ENCODE data around the gene ZNF618. TPM values are rescaled to one million over a fixed set of nuclear protein-coding genes. Genes with fewer than 3 reads are reported as not detected.
"Not testable (repeated sequence)": the region's sequence is repeated elsewhere in the genome, so short reads cannot be mapped to it uniquely, and the experiment has no call there.

The ZNF618 gene
- polyA plus RNA-seq, 4 donors, result 0.22 to 5.5 (median 1.9) TPM

GRCh38 chr9:113995401-113995800, 119.3 kb downstream of the ZNF618 start:
- H3K4me3 ChIP-seq (ENCODE audit: low read depth in 1 of 3, low read length in 3 of 3), result no peak overlapping the region
- DNase-seq (no peak), FAIRE-seq (no peak)
- peaks cover 0 to 51% (median 0%) of the 10 kb centered on the region in 3 donors for H3K36me3 ChIP-seq (ENCODE audit: control insufficient read depth in 3 of 3, insufficient read depth in 2 of 3, low read depth in 1 of 3, low read length in 3 of 3)
- no peaks in the 10 kb centered on the region for H3K27me3 ChIP-seq (ENCODE audit: control insufficient read depth in 3 of 3, insufficient read depth in 3 of 3, low read length in 3 of 3)
- no peaks in the 10 kb centered on the region for H3K4me1 ChIP-seq (ENCODE audit: control insufficient read depth in 3 of 3, insufficient read depth in 2 of 3, low read depth in 1 of 3, low read length in 2 of 3)
- H3K9me3 ChIP-seq (ENCODE audit: control insufficient read depth in 2 of 2, insufficient read depth in 1 of 2, low read depth in 1 of 2, low read length in 1 of 2), result no peaks in the 10 kb centered on the region
- 67 to 78% (median 78%) methylated on average over 4 of the region's 4 CpGs for WGBS, 3 donors
- no peak overlapping the region for H3K27ac ChIP-seq (ENCODE audit: low read depth in 1 of 3, low read length in 2 of 3)

- Histone ChIP-seq H3K27ac (ENCODE audit: low read depth in 1 of 3, low read length in 2 of 3) (no peak overlapping the region), H3K27me3 (ENCODE audit: control insufficient read depth in 3 of 3, insufficient read depth in 3 of 3, low read length in 3 of 3) (no peaks in the 10 kb centered on the region), H3K4me1 (ENCODE audit: control insufficient read depth in 3 of 3, insufficient read depth in 2 of 3, low read depth in 1 of 3, low read length in 2 of 3) (no peaks in the 10 kb centered on the region), H3K36me3 (ENCODE audit: control insufficient read depth in 3 of 3, insufficient read depth in 2 of 3, low read depth in 1 of 3, low read length in 3 of 3) (peaks cover 0 to 48% (median 0%) of the 10 kb centered on the region in 3 donors), H3K9me3 (ENCODE audit: control insufficient read depth in 2 of 2, insufficient read depth in 1 of 2, low read depth in 1 of 2, low read length in 1 of 2) (no peaks in the 10 kb centered on the region), H3K4me3 (ENCODE audit: low read depth in 1 of 3, low read length in 3 of 3) (no peak overlapping the region)
- WGBS, 3 donors, result 65 to 88% (median 78%) methylated on average over 3 of the region's 3 CpGs
- FAIRE-seq (no peak), DNase-seq (no peak)
These were observed 119.9 kb downstream of the ZNF618 start for GRCh38 chr9:113995963-113996362.

GRCh38 chr9:113996531-113997001, 120.5 kb downstream of the ZNF618 start:
- WGBS, 3 donors, result 92 to 94% (median 92%) methylated on average over 6 of the region's 6 CpGs
- no peaks in the 10 kb centered on the region for H3K9me3 ChIP-seq (ENCODE audit: control insufficient read depth in 2 of 2, insufficient read depth in 1 of 2, low read depth in 1 of 2, low read length in 1 of 2)
- no peak for DNase-seq
- no peaks in the 10 kb centered on the region for H3K27me3 ChIP-seq (ENCODE audit: control insufficient read depth in 3 of 3, insufficient read depth in 3 of 3, low read length in 3 of 3)
- peaks cover 0 to 50% (median 0%) of the 10 kb centered on the region in 3 donors for H3K36me3 ChIP-seq (ENCODE audit: control insufficient read depth in 3 of 3, insufficient read depth in 2 of 3, low read depth in 1 of 3, low read length in 3 of 3)
- H3K27ac ChIP-seq (ENCODE audit: low read depth in 1 of 3, low read length in 2 of 3), result no peak overlapping the region
- no peaks in the 10 kb centered on the region for H3K4me1 ChIP-seq (ENCODE audit: control insufficient read depth in 3 of 3, insufficient read depth in 2 of 3, low read depth in 1 of 3, low read length in 2 of 3)
- FAIRE-seq, result no peak
- no peak overlapping the region for H3K4me3 ChIP-seq (ENCODE audit: low read depth in 1 of 3, low read length in 3 of 3)

GRCh38 chr9:113997064-113997463, 121.0 kb downstream of the ZNF618 start:
- not testable (repeated sequence) for H3K4me3 ChIP-seq (ENCODE audit: low read depth in 1 of 3, low read length in 3 of 3); H3K9me3 ChIP-seq (ENCODE audit: control insufficient read depth in 2 of 2, insufficient read depth in 1 of 2, low read depth in 1 of 2, low read length in 1 of 2); H3K27ac ChIP-seq (ENCODE audit: low read depth in 1 of 3, low read length in 2 of 3); H3K27me3 ChIP-seq (ENCODE audit: control insufficient read depth in 3 of 3, insufficient read depth in 3 of 3, low read length in 3 of 3); DNase-seq; H3K4me1 ChIP-seq (ENCODE audit: control insufficient read depth in 3 of 3, insufficient read depth in 2 of 3, low read depth in 1 of 3, low read length in 2 of 3); FAIRE-seq
- WGBS, 3 donors, result 91 to 94% (median 92%) methylated on average over 3 of the region's 3 CpGs
- H3K36me3 ChIP-seq (ENCODE audit: control insufficient read depth in 3 of 3, insufficient read depth in 2 of 3, low read depth in 1 of 3, low read length in 3 of 3), result peaks cover 0 to 51% (median 0%) of the 10 kb centered on the region in 3 donors

- no peak overlapping the region for H3K4me3 ChIP-seq (ENCODE audit: low read depth in 1 of 3, low read length in 3 of 3)
- H3K27ac ChIP-seq (ENCODE audit: low read depth in 1 of 3, low read length in 2 of 3), result no peak overlapping the region
- WGBS, 3 donors, result 88 to 94% (median 88%) methylated on average over 5 of the region's 5 CpGs
- DNase-seq, result no peak
- no peaks in the 10 kb centered on the region for H3K27me3 ChIP-seq (ENCODE audit: control insufficient read depth in 3 of 3, insufficient read depth in 3 of 3, low read length in 3 of 3)
- no peak for FAIRE-seq
- no peaks in the 10 kb centered on the region for H3K9me3 ChIP-seq (ENCODE audit: control insufficient read depth in 2 of 2, insufficient read depth in 1 of 2, low read depth in 1 of 2, low read length in 1 of 2)
- no peaks in the 10 kb centered on the region for H3K4me1 ChIP-seq (ENCODE audit: control insufficient read depth in 3 of 3, insufficient read depth in 2 of 3, low read depth in 1 of 3, low read length in 2 of 3)
- peaks cover 0 to 53% (median 0%) of the 10 kb centered on the region in 3 donors for H3K36me3 ChIP-seq (ENCODE audit: control insufficient read depth in 3 of 3, insufficient read depth in 2 of 3, low read depth in 1 of 3, low read length in 3 of 3)
These were observed 121.5 kb downstream of the ZNF618 start for GRCh38 chr9:113997610-113998009.

GRCh38 chr9:113998114-113998513, 122.0 kb downstream of the ZNF618 start:
- Histone ChIP-seq H3K4me1 (ENCODE audit: control insufficient read depth in 3 of 3, insufficient read depth in 2 of 3, low read depth in 1 of 3, low read length in 2 of 3) (no peaks in the 10 kb centered on the region), H3K36me3 (ENCODE audit: control insufficient read depth in 3 of 3, insufficient read depth in 2 of 3, low read depth in 1 of 3, low read length in 3 of 3) (peaks cover 0 to 53% (median 0%) of the 10 kb centered on the region in 3 donors), H3K27me3 (ENCODE audit: control insufficient read depth in 3 of 3, insufficient read depth in 3 of 3, low read length in 3 of 3) (no peaks in the 10 kb centered on the region), H3K27ac (ENCODE audit: low read depth in 1 of 3, low read length in 2 of 3) (no peak overlapping the region), H3K4me3 (ENCODE audit: low read depth in 1 of 3, low read length in 3 of 3) (no peak overlapping the region), H3K9me3 (ENCODE audit: control insufficient read depth in 2 of 2, insufficient read depth in 1 of 2, low read depth in 1 of 2, low read length in 1 of 2) (no peaks in the 10 kb centered on the region)
- 90 to 94% (median 91%) methylated on average over 11 of the region's 11 CpGs for WGBS, 3 donors
- DNase-seq (no peak), FAIRE-seq (no peak)

- Histone ChIP-seq H3K9me3 (ENCODE audit: control insufficient read depth in 2 of 2, insufficient read depth in 1 of 2, low read depth in 1 of 2, low read length in 1 of 2) (no peaks in the 10 kb centered on the region), H3K4me3 (ENCODE audit: low read depth in 1 of 3, low read length in 3 of 3) (no peak overlapping the region), H3K27me3 (ENCODE audit: control insufficient read depth in 3 of 3, insufficient read depth in 3 of 3, low read length in 3 of 3) (no peaks in the 10 kb centered on the region), H3K4me1 (ENCODE audit: control insufficient read depth in 3 of 3, insufficient read depth in 2 of 3, low read depth in 1 of 3, low read length in 2 of 3) (no peaks in the 10 kb centered on the region), H3K27ac (ENCODE audit: low read depth in 1 of 3, low read length in 2 of 3) (no peak overlapping the region), H3K36me3 (ENCODE audit: control insufficient read depth in 3 of 3, insufficient read depth in 2 of 3, low read depth in 1 of 3, low read length in 3 of 3) (peaks cover 0 to 53% (median 0%) of the 10 kb centered on the region in 3 donors)
- FAIRE-seq, result no peak
- WGBS, 3 donors, result 86 to 91% (median 87%) methylated on average over 16 of the region's 16 CpGs
- DNase-seq, result peak; percentile 11 to 17
These were observed 122.6 kb downstream of the ZNF618 start for GRCh38 chr9:113998525-113999255.

GRCh38 chr9:113999256-114000062, 123.3 kb downstream of the ZNF618 start:
- no peak for FAIRE-seq
- no peaks in the 10 kb centered on the region for H3K9me3 ChIP-seq (ENCODE audit: control insufficient read depth in 2 of 2, insufficient read depth in 1 of 2, low read depth in 1 of 2, low read length in 1 of 2)

More at GRCh38 chr9:113999256-114000062, 123.3 kb downstream of the ZNF618 start:
- no peak overlapping the region for H3K27ac ChIP-seq (ENCODE audit: low read depth in 1 of 3, low read length in 2 of 3)
- H3K4me1 ChIP-seq (ENCODE audit: control insufficient read depth in 3 of 3, insufficient read depth in 2 of 3, low read depth in 1 of 3, low read length in 2 of 3), result no peaks in the 10 kb centered on the region
- WGBS, 3 donors, result 89% methylated on average over 14 to 17 of the region's 17 CpGs
- no peak overlapping the region for H3K4me3 ChIP-seq (ENCODE audit: low read depth in 1 of 3, low read length in 3 of 3)
- peaks cover 0 to 60% (median 0%) of the 10 kb centered on the region in 3 donors for H3K36me3 ChIP-seq (ENCODE audit: control insufficient read depth in 3 of 3, insufficient read depth in 2 of 3, low read depth in 1 of 3, low read length in 3 of 3)
- no peak for DNase-seq
- H3K27me3 ChIP-seq (ENCODE audit: control insufficient read depth in 3 of 3, insufficient read depth in 3 of 3, low read length in 3 of 3), result no peaks in the 10 kb centered on the region
